Ascending aorta (tissue), 2 donors: ENCODE measurements around the gene SYNGR4. TPM values are rescaled to one million over a fixed set of nuclear protein-coding genes. Genes with fewer than 3 reads are reported as not detected.

Source experiments
- DNase-seq, 2 donors: peaks; one replicate each; pipeline ENCODE4 v3.0.0-alpha.2; 2019; ENCODE audit warnings: low spot score in 2 of 2
- H3K27ac ChIP-seq, 2 donors: fragments of 200-600 bp; sonication (generic); one replicate each; pipeline ENCODE4 v1.5.1; 2016 to 2017; ENCODE audit warnings: mild to moderate bottlenecking in 1 of 2
- H3K27me3 ChIP-seq: fragments of 200-600 bp; sonication (generic); one replicate; pipeline ENCODE4 v1.5.1; 2017
- H3K36me3 ChIP-seq, 2 donors: fragments of 200-600 bp; sonication (generic); one replicate each; pipeline ENCODE4 v1.5.1; 2016
- H3K4me1 ChIP-seq, 2 donors: fragments of 200-600 bp; sonication (generic); one replicate each; pipeline ENCODE4 v1.5.1; 2016 to 2017; ENCODE audit warnings: mild to moderate bottlenecking in 1 of 2
- H3K4me3 ChIP-seq, 2 donors: fragments of 200-600 bp; sonication (generic); one replicate each; pipeline ENCODE4 v1.5.1; 2016 to 2017; ENCODE audit warnings: mild to moderate bottlenecking in 1 of 2
- H3K9me3 ChIP-seq, 2 donors: fragments of 200-600 bp; sonication (generic); one replicate each; pipeline ENCODE4 v1.5.1; 2016
- intact Hi-C: fragments of 100-400 bp; cut with DNase I; formaldehyde crosslinking; loops from one replicate; pipeline ENCODE4 v1.15.1; 2023
- total RNA-seq: library from RNA; depleted of rRNA; stranded (reverse); fragments of >200 nt; gene quantifications from one replicate; pipeline ENCODE4 v1.1.0, GENCODE V29; 2016
- TF ChIP-seq, protein P1 (sequence below), 3 experiments: fragments of 200-600 bp in 2 of 3; fragments of 450-650 bp in 1 of 3; sonication (generic) in 2 of 3; IDR thresholded peaks; one replicate each; pipeline ENCODE4 v1.5.1; 2016 to 2019; ENCODE audit warnings: antibody characterized with exemption in 3 of 3, mild to moderate bottlenecking in 1 of 3, moderate library complexity in 1 of 3

The SYNGR4 gene
- total RNA-seq, 1 donor from 2014 or later, result not detected

- H3K4me1 ChIP-seq, result peaks cover 0 to 8% of the 10 kb centered on the region in 2 donors
- H3K27me3 ChIP-seq, result peaks cover 36% of the 10 kb centered on the region
- intact Hi-C loops, result no loop called here
- H3K27ac ChIP-seq, result no peak overlapping the region
- TF ChIP-seq, protein P1, sequence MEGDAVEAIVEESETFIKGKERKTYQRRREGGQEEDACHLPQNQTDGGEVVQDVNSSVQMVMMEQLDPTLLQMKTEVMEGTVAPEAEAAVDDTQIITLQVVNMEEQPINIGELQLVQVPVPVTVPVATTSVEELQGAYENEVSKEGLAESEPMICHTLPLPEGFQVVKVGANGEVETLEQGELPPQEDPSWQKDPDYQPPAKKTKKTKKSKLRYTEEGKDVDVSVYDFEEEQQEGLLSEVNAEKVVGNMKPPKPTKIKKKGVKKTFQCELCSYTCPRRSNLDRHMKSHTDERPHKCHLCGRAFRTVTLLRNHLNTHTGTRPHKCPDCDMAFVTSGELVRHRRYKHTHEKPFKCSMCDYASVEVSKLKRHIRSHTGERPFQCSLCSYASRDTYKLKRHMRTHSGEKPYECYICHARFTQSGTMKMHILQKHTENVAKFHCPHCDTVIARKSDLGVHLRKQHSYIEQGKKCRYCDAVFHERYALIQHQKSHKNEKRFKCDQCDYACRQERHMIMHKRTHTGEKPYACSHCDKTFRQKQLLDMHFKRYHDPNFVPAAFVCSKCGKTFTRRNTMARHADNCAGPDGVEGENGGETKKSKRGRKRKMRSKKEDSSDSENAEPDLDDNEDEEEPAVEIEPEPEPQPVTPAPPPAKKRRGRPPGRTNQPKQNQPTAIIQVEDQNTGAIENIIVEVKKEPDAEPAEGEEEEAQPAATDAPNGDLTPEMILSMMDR (IDR thresholded peaks at IDR 0.05), result no peak
- no peak for DNase-seq
- no peaks in the 10 kb centered on the region for H3K36me3 ChIP-seq
- peak overlapping the region in 1 of 2 donors; percentile 59 for H3K4me3 ChIP-seq
- no peaks in the 10 kb centered on the region for H3K9me3 ChIP-seq
Measured at GRCh38 chr19:48397263-48398101, 33.3 kb downstream of the SYNGR4 start.

GRCh38 chr19:48398102-48398374 lies 33.9 kb downstream of the SYNGR4 start:
- no peak for DNase-seq
- TF ChIP-seq, protein P1 (IDR thresholded peaks at IDR 0.05), result no peak
- Histone ChIP-seq H3K27me3 (peaks cover 36% of the 10 kb centered on the region), H3K27ac (no peak overlapping the region), H3K4me1 (peaks cover 0 to 8% of the 10 kb centered on the region in 2 donors), H3K4me3 (peak overlapping the region; percentile 40 to 59), H3K36me3 (no peaks in the 10 kb centered on the region), H3K9me3 (no peaks in the 10 kb centered on the region)
- intact Hi-C loops, result no loop called here

DNA sequence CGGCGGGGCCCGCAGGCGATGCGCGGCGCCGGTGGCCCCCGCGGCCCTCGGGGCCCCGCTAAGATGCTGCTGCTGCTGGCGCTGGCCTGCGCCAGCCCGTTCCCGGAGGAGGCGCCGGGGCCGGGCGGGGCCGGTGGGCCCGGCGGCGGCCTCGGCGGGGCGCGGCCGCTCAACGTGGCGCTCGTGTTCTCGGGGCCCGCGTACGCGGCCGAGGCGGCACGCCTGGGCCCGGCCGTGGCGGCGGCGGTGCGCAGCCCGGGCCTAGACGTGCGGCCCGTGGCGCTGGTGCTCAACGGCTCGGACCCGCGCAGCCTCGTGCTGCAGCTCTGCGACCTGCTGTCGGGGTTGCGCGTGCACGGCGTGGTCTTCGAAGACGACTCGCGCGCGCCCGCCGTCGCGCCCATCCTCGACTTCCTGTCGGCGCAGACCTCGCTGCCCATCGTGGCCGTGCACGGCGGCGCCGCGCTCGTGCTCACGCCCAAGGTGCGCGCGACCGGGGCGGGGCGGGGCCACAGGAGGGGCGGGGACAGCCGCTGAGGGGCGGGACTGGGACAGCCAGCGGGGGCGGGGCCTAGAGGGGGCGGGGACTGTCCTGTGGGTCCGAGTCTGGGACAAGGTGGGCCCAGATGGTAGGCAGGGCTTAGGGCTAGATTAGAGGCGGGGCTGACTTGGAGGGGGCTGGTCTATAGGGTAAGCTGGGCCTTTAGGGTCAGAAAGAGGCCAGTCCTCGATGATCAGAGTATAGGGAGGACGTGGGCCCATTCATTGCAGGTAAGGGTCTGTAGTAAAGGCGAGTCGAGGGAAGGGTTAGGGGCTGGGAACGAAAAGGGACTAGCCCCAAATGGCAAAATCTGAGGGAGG lies 34.4 kb downstream of the SYNGR4 start:
- TF ChIP-seq, protein P1 (IDR thresholded peaks at IDR 0.05), result no peak
- Histone ChIP-seq H3K36me3 (no peaks in the 10 kb centered on the region), H3K4me3 (peak overlapping the region; percentile 40 to 59), H3K4me1 (peaks cover 0 to 5% of the 10 kb centered on the region in 2 donors), H3K27me3 (peaks cover 34% of the 10 kb centered on the region), H3K27ac (no peak overlapping the region), H3K9me3 (no peaks in the 10 kb centered on the region)
- intact Hi-C loops, result no loop called here
- peak in 1 of 2 donors; percentile 80 for DNase-seq

DNA sequence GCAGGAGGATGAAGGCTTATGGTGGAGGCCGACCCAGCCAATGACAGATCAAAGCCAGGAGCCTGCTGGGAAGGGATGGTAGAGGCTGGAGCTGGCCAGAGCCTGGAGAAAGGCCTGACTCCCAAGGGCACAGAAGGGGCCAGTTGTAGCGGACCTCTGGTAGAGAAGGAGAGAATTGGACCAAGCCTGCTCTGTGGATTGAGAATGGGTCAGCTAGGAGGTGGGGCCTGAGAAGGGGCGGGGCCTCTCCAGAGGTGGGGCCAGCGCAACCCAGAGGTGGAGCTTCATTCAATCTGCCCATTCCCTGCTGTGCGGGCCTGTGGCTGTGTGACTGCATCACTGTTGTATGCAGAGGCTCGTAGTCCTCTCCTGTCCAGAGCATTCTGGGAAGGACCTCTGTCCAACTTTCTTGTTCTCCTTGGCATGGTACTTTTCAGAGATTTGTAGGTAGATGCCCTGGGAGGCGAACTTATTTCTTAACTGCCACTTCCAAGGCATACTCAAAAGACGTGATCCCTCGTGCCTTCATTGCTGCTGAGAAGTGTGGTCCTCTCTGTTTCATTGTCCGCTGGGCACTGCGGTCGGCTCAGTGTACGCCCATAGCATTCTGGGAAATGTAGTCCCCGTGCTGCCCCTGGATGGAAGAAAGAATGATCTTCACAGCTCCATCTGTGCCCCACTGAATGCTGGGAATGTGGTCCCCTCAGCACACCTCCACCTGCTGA lies 36.0 kb downstream of the SYNGR4 start:
- Histone ChIP-seq H3K4me3 (peak overlapping the region in 1 of 2 donors; percentile 20), H3K27me3 (peaks cover 20% of the 10 kb centered on the region), H3K4me1 (no peaks in the 10 kb centered on the region), H3K27ac (peak overlapping the region in 1 of 2 donors; percentile 11), H3K9me3 (no peaks in the 10 kb centered on the region), H3K36me3 (no peaks in the 10 kb centered on the region)
- intact Hi-C loops, result no loop called here
- peak in 1 of 2 donors; percentile 78 for DNase-seq
- TF ChIP-seq, protein P1 (IDR thresholded peaks at IDR 0.05), result no peak

GRCh38 chr19:48401287-48401686 lies 37.1 kb downstream of the SYNGR4 start:
- Histone ChIP-seq H3K9me3 (no peaks in the 10 kb centered on the region), H3K27ac (no peak overlapping the region), H3K27me3 (peaks cover 9% of the 10 kb centered on the region), H3K4me3 (no peak overlapping the region), H3K36me3 (no peaks in the 10 kb centered on the region), H3K4me1 (no peaks in the 10 kb centered on the region)
- no peak for DNase-seq
- TF ChIP-seq, protein P1 (IDR thresholded peaks at IDR 0.05), result no peak
- intact Hi-C loops, result no loop called here
